Nephron progenitor cell (in vitro differentiated cells): ENCODE measurements around the gene TBC1D19.

Source experiments
- DNase-seq: peaks from one replicate; pipeline ENCODE4 v3.0.0; 2021
- H3K27ac Mint-ChIP-seq: 2 replicates; pipeline ENCODE4 v1.8.0; 2021; ENCODE audit warnings: mild to moderate bottlenecking, moderate library complexity, mixed read lengths
- H3K27me3 Mint-ChIP-seq: 2 replicates; pipeline ENCODE4 v1.8.0; 2021; ENCODE audit warnings: mild to moderate bottlenecking, low read depth, mixed read lengths; ENCODE audit not compliant: poor library complexity
- H3K36me3 Mint-ChIP-seq: 2 replicates; pipeline ENCODE4 v1.8.0; 2021; ENCODE audit warnings: low read depth, mixed read lengths
- H3K4me1 Mint-ChIP-seq: 2 replicates; pipeline ENCODE4 v1.8.0; 2021; ENCODE audit warnings: mixed read lengths
- H3K4me3 Mint-ChIP-seq: 2 replicates; pipeline ENCODE4 v1.8.0; 2021; ENCODE audit warnings: mild to moderate bottlenecking, moderate library complexity, mixed read lengths
- H3K9me3 Mint-ChIP-seq: 2 replicates; pipeline ENCODE4 v1.8.0; 2021; ENCODE audit warnings: mild to moderate bottlenecking, moderate library complexity, mixed read lengths
- TF ChIP-seq, protein P1 (sequence below): fragments of 200-600 bp; sonication (generic); IDR thresholded peaks from 2 replicates; pipeline ENCODE4 v1.5.0; 2021; ENCODE audit warnings: antibody characterized with exemption

The TBC1D19 gene

DNA sequence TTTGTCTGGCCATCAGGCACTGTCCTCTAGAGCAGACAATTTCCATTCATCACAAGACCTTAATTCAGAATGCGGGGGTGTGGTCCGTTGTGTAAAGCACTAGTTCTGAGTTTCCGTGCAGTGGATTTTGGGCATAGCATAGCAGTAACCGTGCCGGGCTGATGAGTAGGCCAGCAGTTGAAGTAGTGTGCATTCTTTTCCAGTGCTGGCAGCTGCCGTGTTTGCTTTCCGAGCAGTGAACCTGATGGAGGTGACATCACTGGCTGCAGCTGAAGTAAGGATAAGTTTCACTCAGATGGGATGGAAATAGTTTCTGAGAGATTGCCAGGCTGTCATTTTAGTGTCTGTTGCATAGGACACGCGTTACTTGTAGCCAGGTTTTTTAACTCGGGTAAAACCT, 169.7 kb downstream of the TBC1D19 start:
- Mint-ChIP-seq H3K9me3 (no peaks in the 10 kb centered on the region), H3K4me3 (no peak overlapping the region), H3K4me1 (no peaks in the 10 kb centered on the region), H3K36me3 (no peaks in the 10 kb centered on the region), H3K27me3 (no peaks in the 10 kb centered on the region), H3K27ac (no peak overlapping the region)
- no peak for DNase-seq
- TF ChIP-seq, protein P1, sequence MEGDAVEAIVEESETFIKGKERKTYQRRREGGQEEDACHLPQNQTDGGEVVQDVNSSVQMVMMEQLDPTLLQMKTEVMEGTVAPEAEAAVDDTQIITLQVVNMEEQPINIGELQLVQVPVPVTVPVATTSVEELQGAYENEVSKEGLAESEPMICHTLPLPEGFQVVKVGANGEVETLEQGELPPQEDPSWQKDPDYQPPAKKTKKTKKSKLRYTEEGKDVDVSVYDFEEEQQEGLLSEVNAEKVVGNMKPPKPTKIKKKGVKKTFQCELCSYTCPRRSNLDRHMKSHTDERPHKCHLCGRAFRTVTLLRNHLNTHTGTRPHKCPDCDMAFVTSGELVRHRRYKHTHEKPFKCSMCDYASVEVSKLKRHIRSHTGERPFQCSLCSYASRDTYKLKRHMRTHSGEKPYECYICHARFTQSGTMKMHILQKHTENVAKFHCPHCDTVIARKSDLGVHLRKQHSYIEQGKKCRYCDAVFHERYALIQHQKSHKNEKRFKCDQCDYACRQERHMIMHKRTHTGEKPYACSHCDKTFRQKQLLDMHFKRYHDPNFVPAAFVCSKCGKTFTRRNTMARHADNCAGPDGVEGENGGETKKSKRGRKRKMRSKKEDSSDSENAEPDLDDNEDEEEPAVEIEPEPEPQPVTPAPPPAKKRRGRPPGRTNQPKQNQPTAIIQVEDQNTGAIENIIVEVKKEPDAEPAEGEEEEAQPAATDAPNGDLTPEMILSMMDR: no peak

DNA sequence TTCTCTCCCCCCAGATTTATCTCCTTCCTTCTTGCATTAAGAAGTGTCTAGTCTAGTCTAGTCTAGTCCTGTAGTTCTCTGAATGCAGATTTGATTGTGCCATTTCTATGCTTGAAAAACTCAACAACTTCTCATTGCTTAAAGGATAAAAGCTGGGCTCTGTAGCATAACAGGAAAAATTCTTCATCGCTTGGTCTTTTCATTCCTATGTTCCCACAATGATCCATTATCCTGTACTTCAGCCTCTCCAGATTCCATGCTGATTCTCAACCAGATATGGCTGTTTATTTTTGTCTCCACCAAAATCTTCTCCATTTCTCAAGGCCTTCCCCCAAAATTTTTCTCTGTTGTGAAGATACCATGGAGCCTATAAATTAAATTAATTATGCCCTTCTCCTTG, 173.9 kb downstream of the TBC1D19 start:
- Mint-ChIP-seq H3K4me3 (no peak overlapping the region), H3K4me1 (no peaks in the 10 kb centered on the region), H3K36me3 (peaks cover 15% of the 10 kb centered on the region), H3K27ac (no peak overlapping the region), H3K9me3 (no peaks in the 10 kb centered on the region), H3K27me3 (peaks cover 4% of the 10 kb centered on the region)
- no peak for DNase-seq
- TF ChIP-seq, protein P1: no peak

DNA sequence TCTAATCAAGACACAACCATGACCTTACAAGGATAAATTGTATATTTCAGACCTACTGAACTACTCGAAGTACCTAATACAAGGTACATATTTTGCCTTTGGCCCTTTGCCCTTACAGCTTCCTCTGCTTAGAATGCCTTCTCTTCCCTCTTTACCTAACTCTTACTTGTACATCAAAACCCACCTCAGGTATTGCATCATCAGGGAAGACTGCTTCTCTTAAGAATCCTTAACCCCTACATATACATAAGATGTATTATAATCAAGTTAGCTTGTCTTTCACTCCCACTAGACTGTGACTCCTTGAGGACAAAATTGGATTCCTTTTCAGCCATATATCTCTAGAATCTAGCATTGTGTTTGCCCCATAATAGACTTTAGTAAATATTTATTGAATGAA, 175.0 kb downstream of the TBC1D19 start:
- DNase-seq: no peak
- Mint-ChIP-seq H3K27ac (no peak overlapping the region), H3K4me1 (no peaks in the 10 kb centered on the region), H3K4me3 (no peak overlapping the region), H3K9me3 (no peaks in the 10 kb centered on the region), H3K27me3 (peaks cover 4% of the 10 kb centered on the region), H3K36me3 (peaks cover 15% of the 10 kb centered on the region)
- TF ChIP-seq, protein P1: no peak

DNA sequence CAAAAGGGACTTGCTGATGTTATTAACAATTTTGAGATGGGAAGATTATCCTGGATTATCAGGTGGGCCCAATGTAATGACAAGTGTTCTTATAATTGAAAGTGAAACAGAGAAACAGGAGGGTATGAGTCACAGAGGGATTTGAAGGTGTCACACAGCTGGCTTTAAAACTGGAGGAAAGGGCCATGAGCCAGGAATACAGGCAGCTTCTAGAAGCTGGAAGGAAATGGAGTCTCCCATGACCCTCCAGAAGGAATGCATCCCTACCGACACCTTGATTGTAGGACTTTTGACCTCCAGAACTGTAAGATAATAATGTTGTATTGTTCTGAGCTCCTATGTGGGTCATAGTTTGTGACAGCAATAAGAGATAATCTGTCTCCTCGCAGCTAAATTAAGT, 178.8 kb downstream of the TBC1D19 start:
- no peak overlapping the region for H3K4me3 Mint-ChIP-seq

DNA sequence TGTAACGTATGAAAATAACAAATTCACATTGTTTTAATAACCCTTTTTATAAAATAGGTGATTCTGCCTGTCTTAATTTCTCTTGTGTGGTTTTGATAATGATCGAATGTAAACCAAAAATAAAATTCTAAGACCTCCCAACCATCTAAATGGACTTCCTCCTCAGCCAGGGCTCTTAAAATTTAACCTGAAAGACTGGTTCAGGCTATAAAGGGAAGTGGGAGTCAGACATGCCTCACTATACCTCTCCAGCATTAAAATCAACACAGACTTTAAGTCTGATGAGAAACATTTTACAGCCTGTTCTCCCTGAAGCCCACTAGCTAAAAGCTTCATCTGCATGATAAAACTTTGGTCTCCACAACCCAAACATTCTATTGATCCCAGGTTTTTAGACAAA, 179.2 kb downstream of the TBC1D19 start:
- peaks cover 24% of the 10 kb centered on the region for H3K36me3 Mint-ChIP-seq
- no peak overlapping the region for H3K27ac Mint-ChIP-seq
- H3K9me3 Mint-ChIP-seq: no peaks in the 10 kb centered on the region
- no peak for DNase-seq
- peaks cover 4% of the 10 kb centered on the region for H3K27me3 Mint-ChIP-seq
- H3K4me3 Mint-ChIP-seq: no peak overlapping the region
- TF ChIP-seq, protein P1: no peak
- H3K4me1 Mint-ChIP-seq: peaks cover 8% of the 10 kb centered on the region

More for the DNA sequence above, 178.8 kb downstream of the TBC1D19 start:
- TF ChIP-seq, protein P1: no peak
- DNase-seq: no peak
- Mint-ChIP-seq H3K4me1 (peaks cover 8% of the 10 kb centered on the region), H3K9me3 (no peaks in the 10 kb centered on the region), H3K27ac (no peak overlapping the region), H3K27me3 (peaks cover 4% of the 10 kb centered on the region), H3K36me3 (peaks cover 24% of the 10 kb centered on the region)

DNA sequence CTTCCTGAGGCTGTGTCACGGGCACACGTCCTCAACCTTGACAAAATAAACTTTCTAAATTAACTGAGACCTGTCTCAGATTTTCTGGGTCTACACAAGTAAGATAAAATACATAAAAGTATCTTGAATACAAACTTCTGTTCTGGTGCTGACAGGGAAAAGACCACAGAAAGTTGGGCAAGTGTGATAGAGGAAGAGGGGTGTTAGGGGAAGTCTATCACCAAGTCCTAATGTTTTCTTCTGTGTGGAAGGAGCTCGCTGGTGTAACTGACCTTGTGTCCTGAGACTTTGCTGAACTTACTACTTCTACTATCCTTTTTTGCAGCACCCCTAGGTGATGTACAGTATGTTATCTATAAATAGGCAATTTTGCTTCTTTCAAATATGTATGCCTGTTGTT, 179.8 kb downstream of the TBC1D19 start:
- TF ChIP-seq, protein P1: no peak
- Mint-ChIP-seq H3K4me1 (peaks cover 8% of the 10 kb centered on the region), H3K36me3 (peaks cover 24% of the 10 kb centered on the region), H3K9me3 (no peaks in the 10 kb centered on the region), H3K4me3 (no peak overlapping the region), H3K27me3 (peaks cover 4% of the 10 kb centered on the region), H3K27ac (no peak overlapping the region)
- DNase-seq: no peak
